ENCODE measurements around the gene AKAP13. TPM values are rescaled to one million over a fixed set of nuclear protein-coding genes. Genes with fewer than 3 reads are reported as not detected.

The AKAP13 gene
- polyA plus RNA-seq, 4 donors = 39.4 to 71.6 (median 58.5) TPM

DNA sequence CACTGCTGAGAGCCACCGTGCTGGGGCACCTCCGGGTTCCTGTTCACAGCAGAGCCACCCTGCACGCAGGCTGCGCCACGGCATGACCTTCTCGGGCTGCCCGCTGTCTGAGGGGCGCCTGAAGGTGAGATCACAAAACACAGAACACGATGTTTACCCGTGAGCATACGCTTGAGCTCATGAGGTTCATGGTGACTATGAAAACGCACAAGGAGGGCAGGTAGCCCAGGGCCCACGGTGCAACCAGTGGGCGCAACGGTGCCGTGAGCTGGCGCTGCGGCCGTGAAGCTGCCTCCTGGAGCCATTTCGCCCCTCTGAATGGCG lies 378.2 kb downstream of the AKAP13 start:
- no peaks in the 10 kb centered on the region for H3K27me3 ChIP-seq (ENCODE audit: control insufficient read depth in 3 of 3, insufficient read depth in 3 of 3, low read length in 3 of 3)
- WGBS, 3 donors = 96 to 97% (median 96%) methylated on average over 21 of the region's 21 CpGs
- no peak overlapping the region for H3K4me3 ChIP-seq (ENCODE audit: low read depth in 1 of 3, low read length in 3 of 3)
- H3K27ac ChIP-seq (ENCODE audit: low read depth in 1 of 3, low read length in 2 of 3) = no peak overlapping the region
- no peaks in the 10 kb centered on the region for H3K9me3 ChIP-seq (ENCODE audit: control insufficient read depth in 2 of 2, insufficient read depth in 1 of 2, low read depth in 1 of 2, low read length in 1 of 2)
- DNase-seq = no peak
- peaks cover 0 to 3% (median 0%) of the 10 kb centered on the region in 3 donors for H3K4me1 ChIP-seq (ENCODE audit: control insufficient read depth in 3 of 3, insufficient read depth in 2 of 3, low read depth in 1 of 3, low read length in 2 of 3)
- no peak for FAIRE-seq
- H3K36me3 ChIP-seq (ENCODE audit: control insufficient read depth in 3 of 3, insufficient read depth in 2 of 3, low read depth in 1 of 3, low read length in 3 of 3) = peaks cover 0 to 70% (median 2%) of the 10 kb centered on the region in 3 donors

DNA sequence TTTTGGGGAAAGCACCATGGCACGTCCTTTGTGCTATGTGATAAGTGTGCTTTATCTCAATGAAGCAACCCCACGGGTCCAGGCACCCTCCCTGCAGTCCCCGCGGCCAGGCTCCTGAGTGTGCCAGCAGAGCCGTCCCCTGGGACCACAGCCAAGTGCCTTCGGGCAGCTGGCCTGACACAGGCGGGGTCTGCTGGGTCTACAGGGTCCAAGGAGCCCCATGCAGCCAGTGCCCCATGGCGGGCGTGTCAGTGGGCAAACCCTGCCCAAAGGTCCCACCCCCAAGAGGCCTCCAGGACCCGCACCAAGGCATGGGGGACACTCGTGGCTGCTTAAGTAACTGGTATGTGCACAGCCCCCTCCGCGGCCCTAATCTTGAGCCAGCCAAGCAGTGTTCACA lies 379.0 kb downstream of the AKAP13 start:
- Histone ChIP-seq H3K4me1 (ENCODE audit: control insufficient read depth in 3 of 3, insufficient read depth in 2 of 3, low read depth in 1 of 3, low read length in 2 of 3) (peaks cover 0 to 3% (median 0%) of the 10 kb centered on the region in 3 donors), H3K36me3 (ENCODE audit: control insufficient read depth in 3 of 3, insufficient read depth in 2 of 3, low read depth in 1 of 3, low read length in 3 of 3) (peaks cover 0 to 73% (median 2%) of the 10 kb centered on the region in 3 donors), H3K27me3 (ENCODE audit: control insufficient read depth in 3 of 3, insufficient read depth in 3 of 3, low read length in 3 of 3) (no peaks in the 10 kb centered on the region), H3K4me3 (ENCODE audit: low read depth in 1 of 3, low read length in 3 of 3) (no peak overlapping the region), H3K9me3 (ENCODE audit: control insufficient read depth in 2 of 2, insufficient read depth in 1 of 2, low read depth in 1 of 2, low read length in 1 of 2) (no peaks in the 10 kb centered on the region), H3K27ac (ENCODE audit: low read depth in 1 of 3, low read length in 2 of 3) (no peak overlapping the region)
- 24 to 62% (median 47%) methylated on average over 13 of the region's 13 CpGs for whole genome bisulfite sequencing, 3 donors
- no peak for DNase-seq
- no peak for FAIRE-seq

DNA sequence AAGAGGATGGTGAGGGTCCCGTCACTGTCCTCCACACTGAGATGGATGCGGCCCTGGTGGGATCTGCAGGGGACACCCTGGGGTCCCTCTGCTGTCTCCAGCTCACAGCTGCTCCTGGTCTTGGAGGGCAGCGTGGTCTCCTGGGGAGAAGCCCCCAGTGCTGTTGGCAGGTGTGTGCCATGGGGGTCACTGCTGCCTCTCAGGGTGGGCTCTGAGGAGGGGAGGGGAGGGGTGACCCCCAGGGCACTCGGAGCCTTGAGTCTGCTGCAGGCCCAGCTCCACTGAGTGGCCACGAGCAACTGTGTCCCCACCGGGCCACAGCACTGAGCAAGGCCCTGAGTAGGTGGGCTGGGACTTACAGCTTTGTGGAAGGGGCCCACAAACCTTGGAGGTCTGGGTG lies 379.6 kb downstream of the AKAP13 start:
- Histone ChIP-seq H3K4me1 (ENCODE audit: control insufficient read depth in 3 of 3, insufficient read depth in 2 of 3, low read depth in 1 of 3, low read length in 2 of 3) (peaks cover 0 to 3% (median 0%) of the 10 kb centered on the region in 3 donors), H3K27ac (ENCODE audit: low read depth in 1 of 3, low read length in 2 of 3) (no peak overlapping the region), H3K27me3 (ENCODE audit: control insufficient read depth in 3 of 3, insufficient read depth in 3 of 3, low read length in 3 of 3) (no peaks in the 10 kb centered on the region), H3K36me3 (ENCODE audit: control insufficient read depth in 3 of 3, insufficient read depth in 2 of 3, low read depth in 1 of 3, low read length in 3 of 3) (peaks cover 0 to 77% (median 2%) of the 10 kb centered on the region in 3 donors), H3K9me3 (ENCODE audit: control insufficient read depth in 2 of 2, insufficient read depth in 1 of 2, low read depth in 1 of 2, low read length in 1 of 2) (no peaks in the 10 kb centered on the region), H3K4me3 (ENCODE audit: low read depth in 1 of 3, low read length in 3 of 3) (no peak overlapping the region)
- 92 to 95% (median 95%) methylated on average over 6 of the region's 6 CpGs for whole genome bisulfite sequencing, 3 donors
- FAIRE-seq (no peak), DNase-seq (no peak)

DNA sequence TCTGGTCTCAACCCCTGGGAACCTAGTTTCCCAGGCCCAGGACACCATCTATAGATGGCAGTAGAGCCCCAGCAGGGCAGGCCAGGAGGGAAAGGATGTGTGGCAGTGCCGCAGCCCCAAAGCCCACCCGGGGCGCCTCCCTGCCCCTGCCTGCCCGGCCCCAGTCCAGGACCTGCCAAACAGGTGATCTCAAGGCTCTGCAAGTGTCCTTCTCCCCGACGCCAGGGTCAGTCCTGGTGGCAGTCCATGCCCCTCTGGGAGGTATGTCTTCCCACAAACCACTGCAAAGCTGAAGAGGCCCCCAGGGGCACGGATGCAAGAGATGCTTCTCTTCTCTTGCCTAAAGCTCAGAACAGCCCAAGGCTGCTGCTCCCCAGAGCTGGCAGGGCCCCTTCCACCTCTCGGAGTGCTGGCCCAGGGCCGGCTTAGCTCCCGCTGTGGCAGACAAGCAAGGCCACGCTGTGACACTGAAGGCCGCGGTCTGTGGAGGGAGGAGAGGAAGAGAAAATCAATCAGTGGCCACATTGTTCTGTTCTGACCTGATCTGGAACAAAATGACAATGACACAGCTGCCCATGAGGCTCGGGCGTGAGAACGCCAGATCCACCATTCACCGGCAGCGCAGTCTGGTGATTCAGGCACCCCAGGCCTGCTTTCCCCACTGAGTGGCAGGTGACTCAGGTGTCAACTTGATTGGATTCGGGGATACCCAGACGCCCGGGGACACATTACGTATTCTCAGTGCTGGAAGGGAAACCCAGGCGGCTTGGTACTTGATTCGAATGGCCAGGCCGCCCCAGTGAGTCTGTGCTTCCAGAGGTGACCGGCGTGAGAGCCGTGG lies 380.3 kb downstream of the AKAP13 start:
- WGBS, 3 donors = 89 to 93% (median 89%) methylated on average over 28 of the region's 28 CpGs
- H3K27me3 ChIP-seq (ENCODE audit: control insufficient read depth in 3 of 3, insufficient read depth in 3 of 3, low read length in 3 of 3) = no peaks in the 10 kb centered on the region
- H3K4me3 ChIP-seq (ENCODE audit: low read depth in 1 of 3, low read length in 3 of 3) = no peak overlapping the region
- peaks cover 0 to 3% (median 0%) of the 10 kb centered on the region in 3 donors for H3K4me1 ChIP-seq (ENCODE audit: control insufficient read depth in 3 of 3, insufficient read depth in 2 of 3, low read depth in 1 of 3, low read length in 2 of 3)
- no peaks in the 10 kb centered on the region for H3K9me3 ChIP-seq (ENCODE audit: control insufficient read depth in 2 of 2, insufficient read depth in 1 of 2, low read depth in 1 of 2, low read length in 1 of 2)
- DNase-seq = no peak
- peaks cover 0 to 76% (median 2%) of the 10 kb centered on the region in 3 donors for H3K36me3 ChIP-seq (ENCODE audit: control insufficient read depth in 3 of 3, insufficient read depth in 2 of 3, low read depth in 1 of 3, low read length in 3 of 3)
- H3K27ac ChIP-seq (ENCODE audit: low read depth in 1 of 3, low read length in 2 of 3) = no peak overlapping the region
- FAIRE-seq = no peak

- Histone ChIP-seq H3K4me3 (ENCODE audit: low read depth in 1 of 3, low read length in 3 of 3) (no peak overlapping the region), H3K27ac (ENCODE audit: low read depth in 1 of 3, low read length in 2 of 3) (no peak overlapping the region), H3K4me1 (ENCODE audit: control insufficient read depth in 3 of 3, insufficient read depth in 2 of 3, low read depth in 1 of 3, low read length in 2 of 3) (peaks cover 0 to 3% (median 0%) of the 10 kb centered on the region in 3 donors), H3K27me3 (ENCODE audit: control insufficient read depth in 3 of 3, insufficient read depth in 3 of 3, low read length in 3 of 3) (no peaks in the 10 kb centered on the region), H3K36me3 (ENCODE audit: control insufficient read depth in 3 of 3, insufficient read depth in 2 of 3, low read depth in 1 of 3, low read length in 3 of 3) (peaks cover 0 to 68% (median 2%) of the 10 kb centered on the region in 3 donors), H3K9me3 (ENCODE audit: control insufficient read depth in 2 of 2, insufficient read depth in 1 of 2, low read depth in 1 of 2, low read length in 1 of 2) (no peaks in the 10 kb centered on the region)
- 85 to 93% (median 91%) methylated on average over 9 of the region's 9 CpGs for WGBS, 3 donors
- DNase-seq (no peak), FAIRE-seq (no peak)
Measured at GRCh38 chr15:85761635-85762034, 381.2 kb downstream of the AKAP13 start.

- FAIRE-seq (no peak), DNase-seq (no peak)
- Histone ChIP-seq H3K27ac (ENCODE audit: low read depth in 1 of 3, low read length in 2 of 3) (no peak overlapping the region), H3K9me3 (ENCODE audit: control insufficient read depth in 2 of 2, insufficient read depth in 1 of 2, low read depth in 1 of 2, low read length in 1 of 2) (no peaks in the 10 kb centered on the region), H3K27me3 (ENCODE audit: control insufficient read depth in 3 of 3, insufficient read depth in 3 of 3, low read length in 3 of 3) (no peaks in the 10 kb centered on the region), H3K4me3 (ENCODE audit: low read depth in 1 of 3, low read length in 3 of 3) (no peak overlapping the region), H3K4me1 (ENCODE audit: control insufficient read depth in 3 of 3, insufficient read depth in 2 of 3, low read depth in 1 of 3, low read length in 2 of 3) (peaks cover 0 to 3% (median 0%) of the 10 kb centered on the region in 3 donors), H3K36me3 (ENCODE audit: control insufficient read depth in 3 of 3, insufficient read depth in 2 of 3, low read depth in 1 of 3, low read length in 3 of 3) (peaks cover 0 to 64% (median 2%) of the 10 kb centered on the region in 3 donors)
- 80 to 91% (median 84%) methylated on average over 15 of the region's 15 CpGs for WGBS, 3 donors
Measured at GRCh38 chr15:85762039-85762755, 381.8 kb downstream of the AKAP13 start.

DNA sequence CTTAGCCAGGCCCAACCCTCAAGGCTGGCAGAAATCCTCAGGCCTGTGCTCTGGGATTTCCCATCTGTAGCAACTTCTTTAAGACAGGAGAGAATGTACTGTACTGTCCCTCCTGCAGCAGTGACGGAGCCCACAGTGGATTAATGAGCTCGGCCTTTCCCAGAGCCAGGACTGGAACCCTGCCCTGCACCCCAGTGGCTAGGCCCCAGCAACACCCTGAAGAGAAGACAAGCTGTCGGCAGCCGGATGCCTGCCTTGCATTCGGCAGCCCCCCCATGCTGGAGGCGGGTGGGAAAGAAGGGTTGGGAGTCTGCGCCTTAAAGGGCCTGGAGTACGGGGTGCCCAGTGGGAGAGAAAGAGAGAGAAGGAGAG lies 382.3 kb downstream of the AKAP13 start:
- FAIRE-seq = no peak

GRCh38 chr15:85763157-85763556 lies 382.8 kb downstream of the AKAP13 start:
- H3K4me3 ChIP-seq (ENCODE audit: low read depth in 1 of 3, low read length in 3 of 3) = no peak overlapping the region
- 91 to 93% (median 93%) methylated on average over 16 of the region's 16 CpGs for WGBS, 3 donors
- no peak for FAIRE-seq
- peaks cover 0 to 63% (median 2%) of the 10 kb centered on the region in 3 donors for H3K36me3 ChIP-seq (ENCODE audit: control insufficient read depth in 3 of 3, insufficient read depth in 2 of 3, low read depth in 1 of 3, low read length in 3 of 3)
- H3K27me3 ChIP-seq (ENCODE audit: control insufficient read depth in 3 of 3, insufficient read depth in 3 of 3, low read length in 3 of 3) = no peaks in the 10 kb centered on the region
- DNase-seq = no peak
- no peaks in the 10 kb centered on the region for H3K9me3 ChIP-seq (ENCODE audit: control insufficient read depth in 2 of 2, insufficient read depth in 1 of 2, low read depth in 1 of 2, low read length in 1 of 2)
- no peak overlapping the region for H3K27ac ChIP-seq (ENCODE audit: low read depth in 1 of 3, low read length in 2 of 3)
- H3K4me1 ChIP-seq (ENCODE audit: control insufficient read depth in 3 of 3, insufficient read depth in 2 of 3, low read depth in 1 of 3, low read length in 2 of 3) = peaks cover 0 to 3% (median 0%) of the 10 kb centered on the region in 3 donors

More for the DNA sequence above, 382.3 kb downstream of the AKAP13 start:
- peaks cover 0 to 63% (median 2%) of the 10 kb centered on the region in 3 donors for H3K36me3 ChIP-seq (ENCODE audit: control insufficient read depth in 3 of 3, insufficient read depth in 2 of 3, low read depth in 1 of 3, low read length in 3 of 3)
- peaks cover 0 to 3% (median 0%) of the 10 kb centered on the region in 3 donors for H3K4me1 ChIP-seq (ENCODE audit: control insufficient read depth in 3 of 3, insufficient read depth in 2 of 3, low read depth in 1 of 3, low read length in 2 of 3)
- H3K27me3 ChIP-seq (ENCODE audit: control insufficient read depth in 3 of 3, insufficient read depth in 3 of 3, low read length in 3 of 3) = no peaks in the 10 kb centered on the region
- WGBS, 3 donors = 85 to 99% (median 91%) methylated on average over 8 of the region's 8 CpGs
- no peak for DNase-seq
- no peak overlapping the region for H3K27ac ChIP-seq (ENCODE audit: low read depth in 1 of 3, low read length in 2 of 3)
- H3K9me3 ChIP-seq (ENCODE audit: control insufficient read depth in 2 of 2, insufficient read depth in 1 of 2, low read depth in 1 of 2, low read length in 1 of 2) = no peaks in the 10 kb centered on the region
- H3K4me3 ChIP-seq (ENCODE audit: low read depth in 1 of 3, low read length in 3 of 3) = no peak overlapping the region
